ENCODE results near the gene KLK15. TPM values are rescaled to one million over a fixed set of nuclear protein-coding genes. Genes with fewer than 3 reads are reported as not detected.

The KLK15 gene
- total and polyA plus RNA-seq, 2 of the 13 experiments (the other 11 are each of a cell fraction or from before 2014, with no cell fraction given): not detected

GRCh38 chr19:50794876-50795663 is 38.3 kb downstream of the KLK15 start (continued):
- no peak for TF ChIP-seq ZNF678 (CRISPR knock-in tag; IDR thresholded peaks at IDR 0.05)
- no peak for TF ChIP-seq ELK4 (CRISPR knock-in tag; IDR thresholded peaks at IDR 0.05; ENCODE audit: borderline replicate concordance)
- TF ChIP-seq ZSCAN5A (CRISPR knock-in tag; IDR thresholded peaks at IDR 0.05; ENCODE audit: borderline replicate concordance): peak; percentile 65; the same call in 1 of the 2 replicates
- no peak for TF ChIP-seq KMT2A (CRISPR knock-in tag; IDR thresholded peaks at IDR 0.05)
- no peak for TF ChIP-seq SIX4 (CRISPR knock-in tag; IDR thresholded peaks at IDR 0.05)
- TF ChIP-seq ATF2 (CRISPR knock-in tag; IDR thresholded peaks at IDR 0.05): 0 out of 2 replicates have a peak, but pooled peaks have one; percentile 15
- TF ChIP-seq ZNF615 (CRISPR knock-in tag; IDR thresholded peaks at IDR 0.05; ENCODE audit: borderline replicate concordance): peak; percentile 88; the same call in 1 of the 2 replicates
- TF ChIP-seq JDP2 (CRISPR knock-in tag; IDR thresholded peaks at IDR 0.05; ENCODE audit: borderline replicate concordance): 0 out of 2 replicates have a peak, but pooled peaks have one; percentile 30
- no peak for TF ChIP-seq ZNF460 (CRISPR knock-in tag; IDR thresholded peaks at IDR 0.05; ENCODE audit: borderline replicate concordance)
- TF ChIP-seq ZNF768 (CRISPR knock-in tag; IDR thresholded peaks at IDR 0.05): peak; percentile 62; the same call in 1 of the 2 replicates
- TF ChIP-seq ZBED4 (CRISPR knock-in tag; IDR thresholded peaks at IDR 0.05; ENCODE audit: borderline replicate concordance): no peak
